ENCODE data around the gene BUB1B. TPM values are rescaled to one million over a fixed set of nuclear protein-coding genes. Genes with fewer than 3 reads are reported as not detected.
A peak's percentile ranks its signal among the peaks of the same experiment; 100 is the strongest.

Gene BUB1B
- total and polyA plus RNA-seq, 9 of the 15 experiments (the other 6 are each of a cell fraction or from before 2014, with no cell fraction given): 28.7 to 113 (median 82.2) TPM

DNA sequence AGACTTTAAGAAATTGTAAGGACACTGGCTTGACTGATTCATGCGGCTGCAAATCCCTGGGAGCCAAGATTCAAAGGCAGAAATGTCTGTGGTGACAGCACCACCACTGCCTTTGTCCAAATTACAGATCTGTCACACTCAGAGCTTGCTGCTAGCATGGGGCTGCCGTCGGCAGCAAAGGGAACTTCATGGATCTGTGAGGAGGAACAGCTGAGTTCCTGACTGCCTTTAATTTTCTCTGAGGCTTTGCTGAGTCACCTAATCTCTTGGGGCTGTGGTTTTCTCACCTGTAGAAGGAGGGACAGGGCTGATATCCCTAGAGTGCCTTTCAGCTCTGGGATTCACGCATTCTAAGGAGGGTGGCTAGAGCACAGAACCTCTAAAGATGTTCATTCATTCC, 73.9 kb downstream of the BUB1B start (continued):
- TF ChIP-seq SAFB2 (IDR thresholded peaks at IDR 0.05; ENCODE audit: borderline replicate concordance, low read depth, low read length, severe bottlenecking): no peak
- TF ChIP-seq ELF4 (CRISPR knock-in tag; IDR thresholded peaks at IDR 0.05): no peak
- TF ChIP-seq, protein P1, sequence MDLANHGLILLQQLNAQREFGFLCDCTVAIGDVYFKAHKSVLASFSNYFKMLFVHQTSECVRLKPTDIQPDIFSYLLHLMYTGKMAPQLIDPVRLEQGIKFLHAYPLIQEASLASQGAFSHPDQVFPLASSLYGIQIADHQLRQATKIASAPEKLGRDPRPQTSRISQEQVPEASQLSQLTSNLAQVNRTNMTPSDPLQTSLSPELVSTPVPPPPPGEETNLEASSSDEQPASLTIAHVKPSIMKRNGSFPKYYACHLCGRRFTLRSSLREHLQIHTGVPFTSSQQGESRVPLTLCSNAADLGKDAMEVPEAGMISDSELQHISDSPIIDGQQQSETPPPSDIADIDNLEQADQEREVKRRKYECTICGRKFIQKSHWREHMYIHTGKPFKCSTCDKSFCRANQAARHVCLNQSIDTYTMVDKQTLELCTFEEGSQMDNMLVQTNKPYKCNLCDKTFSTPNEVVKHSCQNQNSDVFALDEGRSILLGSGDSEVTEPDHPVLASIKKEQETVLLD (IDR thresholded peaks at IDR 0.05): no peak
- TF ChIP-seq, protein P2, sequence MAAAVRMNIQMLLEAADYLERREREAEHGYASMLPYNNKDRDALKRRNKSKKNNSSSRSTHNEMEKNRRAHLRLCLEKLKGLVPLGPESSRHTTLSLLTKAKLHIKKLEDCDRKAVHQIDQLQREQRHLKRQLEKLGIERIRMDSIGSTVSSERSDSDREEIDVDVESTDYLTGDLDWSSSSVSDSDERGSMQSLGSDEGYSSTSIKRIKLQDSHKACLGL (CRISPR knock-in tag; IDR thresholded peaks at IDR 0.05; ENCODE audit: borderline replicate concordance, poor library complexity, severe bottlenecking): no peak
- no peak for TF ChIP-seq CBX8 (IDR thresholded peaks at IDR 0.05; ENCODE audit: borderline replicate concordance, extremely low read depth, low read depth, low read length, poor library complexity, severe bottlenecking)
- no peak for TF ChIP-seq ILF3 (IDR thresholded peaks at IDR 0.05; ENCODE audit: borderline replicate concordance)
- peak; percentile 38; the same call in 1 of the 2 replicates for TF ChIP-seq ESRRA (IDR thresholded peaks at IDR 0.05; ENCODE audit: borderline replicate concordance, low read depth)
- TF ChIP-seq, protein P3, sequence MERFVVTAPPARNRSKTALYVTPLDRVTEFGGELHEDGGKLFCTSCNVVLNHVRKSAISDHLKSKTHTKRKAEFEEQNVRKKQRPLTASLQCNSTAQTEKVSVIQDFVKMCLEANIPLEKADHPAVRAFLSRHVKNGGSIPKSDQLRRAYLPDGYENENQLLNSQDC (CRISPR knock-in tag; IDR thresholded peaks at IDR 0.05): no peak
- TF ChIP-seq MBD2 (IDR thresholded peaks at IDR 0.05; ENCODE audit: borderline replicate concordance, low read depth): no peak
- 0 out of 2 replicates have a peak, but pooled peaks have one; percentile 19 for TF ChIP-seq L3MBTL2 (IDR thresholded peaks at IDR 0.05)
- TF ChIP-seq NEUROD1 (IDR thresholded peaks at IDR 0.05; ENCODE audit: borderline replicate concordance, low read depth, low read length, partially characterized antibody): no peak
- TF ChIP-seq ZNF764 (CRISPR knock-in tag; IDR thresholded peaks at IDR 0.05; ENCODE audit: low read depth): no peak
- no peak for TF ChIP-seq SIX5 (IDR thresholded peaks at IDR 0.05; ENCODE audit: borderline replicate concordance in 1 of 2, insufficient read depth in 1 of 2, low read depth in 1 of 2, low read length in 2 of 2)
- no peak for TF ChIP-seq SLC30A9 (CRISPR knock-in tag; IDR thresholded peaks at IDR 0.05)
- TF ChIP-seq LCOR (CRISPR knock-in tag; IDR thresholded peaks at IDR 0.05): no peak
- no peak for TF ChIP-seq SAFB (IDR thresholded peaks at IDR 0.05; ENCODE audit: borderline replicate concordance, low read depth, low read length)
- TF ChIP-seq, protein P4, sequence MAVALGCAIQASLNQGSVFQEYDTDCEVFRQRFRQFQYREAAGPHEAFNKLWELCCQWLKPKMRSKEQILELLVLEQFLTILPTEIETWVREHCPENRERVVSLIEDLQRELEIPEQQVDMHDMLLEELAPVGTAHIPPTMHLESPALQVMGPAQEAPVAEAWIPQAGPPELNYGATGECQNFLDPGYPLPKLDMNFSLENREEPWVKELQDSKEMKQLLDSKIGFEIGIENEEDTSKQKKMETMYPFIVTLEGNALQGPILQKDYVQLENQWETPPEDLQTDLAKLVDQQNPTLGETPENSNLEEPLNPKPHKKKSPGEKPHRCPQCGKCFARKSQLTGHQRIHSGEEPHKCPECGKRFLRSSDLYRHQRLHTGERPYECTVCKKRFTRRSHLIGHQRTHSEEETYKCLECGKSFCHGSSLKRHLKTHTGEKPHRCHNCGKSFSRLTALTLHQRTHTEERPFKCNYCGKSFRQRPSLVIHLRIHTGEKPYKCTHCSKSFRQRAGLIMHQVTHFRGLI (CRISPR knock-in tag; IDR thresholded peaks at IDR 0.05): no peak
- TF ChIP-seq HDAC2 (IDR thresholded peaks at IDR 0.05): no peak
- no peak for TF ChIP-seq ZNF76 (CRISPR knock-in tag; IDR thresholded peaks at IDR 0.05; ENCODE audit: borderline replicate concordance)
- TF ChIP-seq, protein P5, sequence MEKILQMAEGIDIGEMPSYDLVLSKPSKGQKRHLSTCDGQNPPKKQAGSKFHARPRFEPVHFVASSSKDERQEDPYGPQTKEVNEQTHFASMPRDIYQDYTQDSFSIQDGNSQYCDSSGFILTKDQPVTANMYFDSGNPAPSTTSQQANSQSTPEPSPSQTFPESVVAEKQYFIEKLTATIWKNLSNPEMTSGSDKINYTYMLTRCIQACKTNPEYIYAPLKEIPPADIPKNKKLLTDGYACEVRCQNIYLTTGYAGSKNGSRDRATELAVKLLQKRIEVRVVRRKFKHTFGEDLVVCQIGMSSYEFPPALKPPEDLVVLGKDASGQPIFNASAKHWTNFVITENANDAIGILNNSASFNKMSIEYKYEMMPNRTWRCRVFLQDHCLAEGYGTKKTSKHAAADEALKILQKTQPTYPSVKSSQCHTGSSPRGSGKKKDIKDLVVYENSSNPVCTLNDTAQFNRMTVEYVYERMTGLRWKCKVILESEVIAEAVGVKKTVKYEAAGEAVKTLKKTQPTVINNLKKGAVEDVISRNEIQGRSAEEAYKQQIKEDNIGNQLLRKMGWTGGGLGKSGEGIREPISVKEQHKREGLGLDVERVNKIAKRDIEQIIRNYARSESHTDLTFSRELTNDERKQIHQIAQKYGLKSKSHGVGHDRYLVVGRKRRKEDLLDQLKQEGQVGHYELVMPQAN (IDR thresholded peaks at IDR 0.05; ENCODE audit: borderline replicate concordance): no peak
- no peak for TF ChIP-seq ZBTB1 (CRISPR knock-in tag; IDR thresholded peaks at IDR 0.05; ENCODE audit: borderline replicate concordance, low read depth)
- no peak for TF ChIP-seq KDM2B (CRISPR knock-in tag; IDR thresholded peaks at IDR 0.05)
- no peak for TF ChIP-seq ZNF217 (CRISPR knock-in tag; IDR thresholded peaks at IDR 0.05)

Measured in K562 (cell line).